HEK293T (cell line): ENCODE data around the gene TPRX2.
A peak's percentile ranks its signal among the peaks of the same experiment; 100 is the strongest.
"Not testable (repeated sequence)": the region's sequence is repeated elsewhere in the genome, so short reads cannot be mapped to it uniquely, and the experiment has no call there.

Source experiments
- CTCF ChIA-PET: fragments of 350-600 bp; formaldehyde crosslinking; extraction: SDS; loops from one replicate; lab custom pipeline; 2021; ENCODE audit warnings: antibody characterized with exemption, inconsistent platforms; lab: Yijun Ruan, JAX
- POLR2A ChIA-PET: fragments of 350-600 bp; formaldehyde crosslinking; extraction: SDS; loops from one replicate; lab custom pipeline; 2020; ENCODE audit warnings: antibody characterized with exemption, inconsistent platforms; lab: Yijun Ruan, JAX
- DNase-seq: peaks from one replicate; pipeline ENCODE4 v3.0.0; 2012; ENCODE audit warnings: mixed read lengths; ENCODE audit errors: extremely low spot score
- ARNT ChIP-seq: fragments of 450-650 bp; IDR thresholded peaks from 2 replicates; pipeline ENCODE4 v1.6.1; 2017; ENCODE audit warnings: mild to moderate bottlenecking
- BHLHE40 ChIP-seq: fragments of 450-650 bp; IDR thresholded peaks from 2 replicates; pipeline ENCODE4 v1.6.1; 2016; ENCODE audit warnings: mild to moderate bottlenecking, moderate library complexity, borderline replicate concordance
- CTBP1 ChIP-seq: fragments of 450-650 bp; IDR thresholded peaks from 2 replicates; pipeline ENCODE4 v1.6.1; 2016; ENCODE audit warnings: borderline replicate concordance
- ELF4 ChIP-seq: fragments of 450-650 bp; IDR thresholded peaks from 2 replicates; pipeline ENCODE4 v1.6.1; 2017; ENCODE audit warnings: antibody characterized with exemption
- FOXA1 ChIP-seq: fragments of 450-650 bp; IDR thresholded peaks from 2 replicates; pipeline ENCODE4 v1.6.1; 2016; ENCODE audit warnings: mild to moderate bottlenecking
- FOXK2 ChIP-seq: fragments of 450-650 bp; IDR thresholded peaks from 2 replicates; pipeline ENCODE4 v1.6.1; 2016; ENCODE audit warnings: mild to moderate bottlenecking
- FOXM1 ChIP-seq: fragments of 450-650 bp; IDR thresholded peaks from 2 replicates; pipeline ENCODE4 v1.6.1; 2017; ENCODE audit warnings: mild to moderate bottlenecking, borderline replicate concordance
- HDGF ChIP-seq: fragments of 450-650 bp; IDR thresholded peaks from 2 replicates; pipeline ENCODE4 v1.6.1; 2017; ENCODE audit warnings: antibody characterized with exemption, borderline replicate concordance
- L3MBTL2 ChIP-seq: fragments of 450-650 bp; conservative IDR thresholded peaks from 2 replicates; pipeline ENCODE4 v1.6.1; 2016; ENCODE audit warnings: mild to moderate bottlenecking
- LEF1 ChIP-seq: fragments of 450-650 bp; IDR thresholded peaks from 2 replicates; pipeline ENCODE4 v1.6.1; 2017; ENCODE audit warnings: mild to moderate bottlenecking, borderline replicate concordance
- NFRKB ChIP-seq: fragments of 450-650 bp; IDR thresholded peaks from 2 replicates; pipeline ENCODE4 v1.6.1; 2016; ENCODE audit warnings: mild to moderate bottlenecking, moderate library complexity
- SP1 ChIP-seq: fragments of 450-650 bp; IDR thresholded peaks from 2 replicates; pipeline ENCODE4 v1.6.1; 2017
- SUZ12 ChIP-seq: fragments of 450-650 bp; IDR thresholded peaks from 2 replicates; pipeline ENCODE4 v1.6.1; 2016; ENCODE audit warnings: mild to moderate bottlenecking
- TARDBP ChIP-seq: fragments of 450-650 bp; IDR thresholded peaks from 2 replicates; pipeline ENCODE4 v1.6.1; 2016
- ZNF384 ChIP-seq: fragments of 450-650 bp; IDR thresholded peaks from 2 replicates; pipeline ENCODE4 v1.6.1; 2016
- TF ChIP-seq, protein P1 (sequence below): fragments of 450-650 bp; IDR thresholded peaks from 2 replicates; pipeline ENCODE4 v1.6.1; 2016

TPRX2 gene, protein sequence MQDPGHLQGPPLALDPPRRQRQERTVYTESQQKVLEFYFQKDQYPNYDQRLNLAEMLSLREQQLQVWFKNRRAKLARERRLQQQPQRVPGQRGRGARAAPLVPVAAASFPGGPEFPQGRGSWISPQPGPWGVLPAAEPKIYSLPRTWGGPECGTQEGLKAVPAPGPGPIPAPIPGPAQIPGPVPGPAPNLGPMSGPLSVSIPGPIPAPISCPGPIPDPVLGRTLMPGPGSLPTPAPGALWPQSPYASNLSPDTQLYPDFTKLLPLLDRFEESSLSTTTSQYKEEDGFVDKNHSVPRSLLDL

DNA sequence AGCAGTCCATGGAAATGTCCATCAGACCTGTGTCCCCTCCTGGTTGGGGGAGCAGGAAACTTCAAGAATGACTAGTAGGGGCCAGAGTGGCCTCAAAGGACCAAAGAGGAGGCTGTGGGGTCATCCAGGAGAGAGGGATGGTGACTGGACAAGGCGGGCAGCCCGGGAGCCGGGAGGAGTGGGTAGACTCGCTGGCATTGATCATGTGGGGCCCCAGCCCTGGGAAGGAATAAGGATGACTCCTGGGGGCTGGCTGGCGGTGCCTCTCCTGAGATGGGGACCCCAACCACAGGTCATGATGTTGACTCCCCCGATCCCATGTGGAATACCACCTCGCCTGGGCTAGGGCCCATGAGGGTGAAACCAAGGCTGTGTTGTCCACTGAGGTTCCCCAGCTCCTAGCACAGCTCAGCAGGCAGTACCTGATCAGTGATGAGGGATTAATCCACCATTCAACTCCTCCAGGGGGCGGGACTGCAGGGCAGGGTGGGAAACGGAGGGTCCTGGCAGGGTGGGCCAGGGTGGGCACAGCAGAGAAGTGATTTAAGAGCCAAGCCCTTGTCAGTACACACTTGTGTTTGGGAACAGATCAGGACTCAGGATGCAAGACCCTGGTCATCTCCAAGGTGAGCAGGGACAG, at the start of gene TPRX2:
Gene TPRX2, plus strand, starts transcription at position 590 of the 640 bp plus-strand sequence. Its CDS starts 12 bp downstream, at position 602.
- POLR2A ChIA-PET, DNase-seq: not testable (repeated sequence)
- CTCF ChIA-PET = interaction anchor here (1.0 kb wide), 1 partner anchor 9 kb away, joined by 4 read pairs; no protein-coding TSS in a partner anchor

DNA sequence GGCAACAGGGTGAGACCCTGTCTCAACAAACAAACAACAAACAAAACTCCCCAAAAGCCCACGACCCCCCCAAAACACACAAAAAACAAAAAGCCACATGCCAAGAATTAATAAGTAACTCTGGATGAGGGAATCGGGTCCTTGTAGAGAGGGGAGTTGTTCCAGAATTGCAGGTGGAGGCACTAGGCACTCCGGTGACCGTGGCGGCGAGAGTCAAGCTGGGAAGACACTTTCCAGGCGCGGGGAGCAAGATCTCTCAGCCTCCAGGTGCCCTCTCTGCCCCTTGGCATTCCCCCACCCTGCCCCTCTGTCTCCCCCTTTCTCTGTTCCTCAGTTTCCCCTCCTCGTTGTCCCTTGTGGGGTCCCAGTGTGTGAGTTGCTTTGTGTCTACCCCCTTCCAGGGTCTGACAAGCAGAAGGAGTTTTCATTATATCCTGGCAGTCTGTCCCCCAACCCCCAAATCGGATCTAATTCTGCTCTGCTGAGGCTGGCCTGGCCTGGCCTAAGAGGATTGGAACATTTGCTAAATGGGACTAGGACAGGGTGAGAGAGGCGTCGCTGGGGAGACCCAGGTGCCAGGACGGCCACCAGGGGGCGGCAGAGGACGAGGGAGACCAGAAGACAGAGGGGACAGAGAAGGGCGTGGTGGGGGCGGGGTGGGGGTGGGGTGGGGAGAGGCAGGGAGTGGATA, 45.6 kb upstream of the TPRX2 start:
- peak; percentile 89 for DNase-seq
- ChIA-PET CTCF (interaction anchor here (1.3 to 1.7 kb wide), 3 partner anchors 16 to 56 kb away, joined by 4 to 10 read pairs (median 4); no protein-coding TSS in a partner anchor), POLR2A (interaction anchor here (0.6 kb wide), 1 partner anchor 13 kb away, joined by 3 read pairs; no protein-coding TSS in a partner anchor)
- TF ChIP-seq BHLHE40 (no peak), SUZ12 (no peak), FOXM1 (no peak), FOXK2 (no peak), ELF4 (no peak), SP1 (no peak), HDGF (no peak), CTBP1 (no peak), LEF1 (no peak), ZNF384 (no peak)
- TF ChIP-seq, protein P1, sequence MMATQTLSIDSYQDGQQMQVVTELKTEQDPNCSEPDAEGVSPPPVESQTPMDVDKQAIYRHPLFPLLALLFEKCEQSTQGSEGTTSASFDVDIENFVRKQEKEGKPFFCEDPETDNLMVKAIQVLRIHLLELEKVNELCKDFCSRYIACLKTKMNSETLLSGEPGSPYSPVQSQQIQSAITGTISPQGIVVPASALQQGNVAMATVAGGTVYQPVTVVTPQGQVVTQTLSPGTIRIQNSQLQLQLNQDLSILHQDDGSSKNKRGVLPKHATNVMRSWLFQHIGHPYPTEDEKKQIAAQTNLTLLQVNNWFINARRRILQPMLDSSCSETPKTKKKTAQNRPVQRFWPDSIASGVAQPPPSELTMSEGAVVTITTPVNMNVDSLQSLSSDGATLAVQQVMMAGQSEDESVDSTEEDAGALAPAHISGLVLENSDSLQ = no peak

DNA sequence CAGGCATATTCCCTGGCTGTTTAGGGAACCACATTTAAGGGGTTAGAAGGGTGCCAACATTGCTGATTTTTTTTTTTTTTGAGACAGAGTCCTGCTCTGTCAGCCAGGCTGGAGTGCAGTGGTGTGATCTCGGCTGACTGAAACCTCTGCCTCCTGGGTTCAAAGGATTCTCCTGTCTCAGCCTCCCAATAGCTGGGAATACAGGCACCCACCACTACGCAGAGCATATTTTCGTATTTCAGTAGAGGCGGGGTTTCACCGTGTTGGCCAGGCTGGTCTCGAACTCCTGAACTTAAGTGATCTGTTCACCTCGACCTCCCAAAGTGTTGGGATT, 45.1 kb upstream of the TPRX2 start:
- ChIA-PET CTCF (interaction anchor here (0.9 to 1.7 kb wide), 4 partner anchors 16 to 55 kb away, joined by 3 to 10 read pairs (median 4); no protein-coding TSS in a partner anchor), POLR2A (interaction anchor here (0.6 kb wide), 1 partner anchor 14 kb away, joined by 3 read pairs; no protein-coding TSS in a partner anchor)
- DNase-seq = no peak
- TF ChIP-seq HDGF = no peak
- TF ChIP-seq BHLHE40 = no peak
- no peak for TF ChIP-seq LEF1
- no peak for TF ChIP-seq SP1
- TF ChIP-seq NFRKB = no peak
- TF ChIP-seq ELF4 = no peak
- TF ChIP-seq FOXK2 = no peak
- TF ChIP-seq SUZ12 = no peak
- TF ChIP-seq ZNF384 = no peak
- TF ChIP-seq FOXA1 = no peak
- TF ChIP-seq TARDBP = no peak
- TF ChIP-seq FOXM1 = no peak
- TF ChIP-seq, protein P1 = no peak
- TF ChIP-seq L3MBTL2 = no peak
- TF ChIP-seq ARNT = no peak
- no peak for TF ChIP-seq CTBP1

DNA sequence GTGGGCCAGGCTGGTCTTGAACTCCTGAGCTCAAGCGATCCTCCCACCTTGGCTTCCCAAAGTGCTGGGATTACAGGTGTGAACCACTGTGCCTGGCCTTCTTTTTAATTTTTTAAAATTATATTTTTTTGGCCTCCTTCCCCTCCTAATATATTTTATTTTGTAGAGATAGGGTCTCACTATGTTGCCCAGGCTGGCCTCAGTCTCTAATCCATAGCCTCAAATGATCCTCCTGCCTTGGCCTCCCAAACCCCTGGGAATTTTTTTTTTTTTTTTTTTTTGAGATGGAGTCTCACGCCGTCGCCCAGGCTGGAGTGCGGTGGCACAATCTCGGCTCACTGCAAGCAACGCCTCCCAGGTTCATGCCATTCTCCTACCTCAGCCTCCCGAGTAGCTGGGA, 42.8 kb upstream of the TPRX2 start:
- POLR2A ChIA-PET, DNase-seq: not testable (repeated sequence)
- CTCF ChIA-PET = interaction anchor here (0.6 to 1.1 kb wide), 2 partner anchors 10 to 52 kb away, joined by 3 to 7 read pairs; no protein-coding TSS in a partner anchor

DNA sequence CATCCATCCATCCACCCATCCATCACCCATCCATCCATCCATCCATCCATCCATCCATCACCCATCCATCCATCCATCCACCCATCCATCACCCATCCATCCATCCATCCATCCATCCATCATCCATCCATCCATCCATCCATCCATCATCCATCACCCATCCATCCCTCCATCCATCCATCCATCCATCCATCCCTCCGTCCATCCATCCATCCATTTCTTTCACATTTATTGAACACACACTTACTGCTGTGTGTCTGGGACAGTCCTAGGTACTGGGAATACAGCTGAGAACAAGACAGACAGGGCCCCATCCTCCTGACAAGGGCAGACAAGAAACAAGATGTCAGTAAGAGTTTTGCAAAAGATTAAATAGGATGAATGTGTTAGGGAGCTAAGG, 40.8 kb upstream of the TPRX2 start:
- DNase-seq, POLR2A ChIA-PET, CTCF ChIA-PET: not testable (repeated sequence)

DNA sequence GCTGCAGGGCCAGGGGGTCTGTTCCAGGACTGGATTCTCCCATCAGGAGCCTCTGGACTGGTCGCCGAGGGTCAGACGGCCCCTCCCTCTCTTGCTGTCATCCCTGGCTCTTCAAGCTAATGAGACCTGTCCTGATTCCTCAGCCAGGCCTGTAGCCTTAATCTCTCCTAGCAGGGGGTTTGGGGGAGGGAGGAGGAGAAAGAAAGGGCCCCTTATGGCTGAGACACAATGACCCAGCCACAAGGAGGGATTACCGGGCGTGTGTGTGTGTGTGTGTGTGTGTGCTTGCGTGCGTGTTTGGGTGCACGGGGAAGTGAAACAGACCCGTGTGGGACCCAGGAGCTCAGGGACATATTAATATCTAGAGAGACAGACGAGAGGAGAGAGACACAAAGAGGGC, 39.2 kb upstream of the TPRX2 start:
- ChIA-PET POLR2A (no interaction called here), CTCF (no interaction called here)
- no peak for DNase-seq
- TF ChIP-seq, protein P1 = no peak
- TF ChIP-seq FOXA1 (no peak), CTBP1 (no peak), ARNT (no peak), SUZ12 (no peak), NFRKB (no peak), FOXK2 (no peak), ZNF384 (no peak), L3MBTL2 (no peak), SP1 (no peak), FOXM1 (no peak), LEF1 (no peak), BHLHE40 (no peak), HDGF (no peak), ELF4 (no peak), TARDBP (no peak)
